HL-60 (cell line): ENCODE measurements around the gene BRD4.

Experiments used
- DNase-seq, 2 experiments: peaks; one replicate each; pipeline ENCODE4 v3.0.0-alpha.2; 2010 to 2020; ENCODE audit warnings: low read depth in 1 of 2, low spot score in 1 of 2
- H3K27ac ChIP-seq: fragments of 250-450 bp; sonication (Bioruptor Pico); replicated peaks from 2 replicates; pipeline ENCODE4 v1.5.1; 2020; ENCODE audit warnings: mild to moderate bottlenecking, moderate library complexity
- H3K27me3 ChIP-seq: fragments of 250-450 bp; sonication (Bioruptor Pico); 2 replicates; pipeline ENCODE4 v1.5.1; 2021; ENCODE audit warnings: mild to moderate bottlenecking, moderate library complexity; ENCODE audit not compliant: insufficient read depth, poor library complexity, severe bottlenecking
- H3K4me3 ChIP-seq: replicated peaks from 2 replicates; pipeline ENCODE4 v1.5.1; 2011; ENCODE audit warnings: mild to moderate bottlenecking, control low read depth, low read length; ENCODE audit not compliant: insufficient read depth
- GABPA ChIP-seq: IDR thresholded peaks from 2 replicates; pipeline ENCODE4 v1.6.1; 2012; ENCODE audit warnings: low read depth
- POLR2AphosphoS5 ChIP-seq: IDR thresholded peaks from 2 replicates; pipeline ENCODE4 v1.6.1; 2012; ENCODE audit warnings: low read depth
- SPI1 ChIP-seq: IDR thresholded peaks from 2 replicates; pipeline ENCODE4 v1.6.1; 2012; ENCODE audit warnings: low read depth, mild to moderate bottlenecking, borderline replicate concordance
- TF ChIP-seq, protein P1 (sequence below): IDR thresholded peaks from 2 replicates; pipeline ENCODE4 v1.6.1; 2012; ENCODE audit warnings: low read depth; ENCODE audit not compliant: insufficient replicate concordance
- TF ChIP-seq, protein P2 (sequence below): IDR thresholded peaks from one replicate; pipeline ENCODE4 v1.5.1; 2011; ENCODE audit warnings: low read length, control low read depth, inconsistent platforms; ENCODE audit not compliant: insufficient read depth

Gene BRD4

DNA sequence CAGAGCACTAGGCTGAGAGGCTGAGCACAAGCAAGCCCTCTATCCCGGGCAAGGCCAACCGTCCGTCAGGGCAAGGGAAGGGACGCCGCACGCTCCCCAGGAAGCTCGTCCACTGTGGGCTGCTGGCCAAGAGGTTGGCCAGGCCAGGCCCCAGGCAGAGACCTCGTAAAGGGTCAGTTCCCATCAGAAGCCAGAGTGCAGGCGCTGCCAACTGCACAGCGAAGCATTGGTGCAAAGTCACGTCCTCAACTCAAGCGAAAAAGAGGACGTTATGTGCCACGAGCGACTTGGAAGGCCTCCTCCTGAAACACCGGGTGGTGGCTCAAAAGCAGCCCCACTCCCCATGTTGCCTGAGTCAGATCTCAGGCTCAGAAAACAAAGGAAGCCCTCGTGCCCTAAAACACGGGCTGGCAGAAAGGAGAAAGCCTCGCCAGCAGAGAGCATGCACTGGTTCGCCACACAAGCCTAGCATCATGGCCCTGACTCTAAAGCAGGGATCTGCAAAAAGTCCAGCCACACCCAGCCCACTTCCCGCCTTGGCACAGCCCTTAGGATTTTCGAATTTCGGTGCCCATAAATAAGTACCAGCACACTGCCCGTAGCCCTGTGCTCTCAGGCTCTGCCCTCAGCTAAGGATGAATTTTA is 42.6 kb upstream of the BRD4 start:
- Histone ChIP-seq H3K27ac (no peak overlapping the region), H3K27me3 (no peaks in the 10 kb centered on the region), H3K4me3 (no peak overlapping the region)
- TF ChIP-seq SPI1, result no peak
- TF ChIP-seq GABPA, result no peak
- TF ChIP-seq, protein P1, sequence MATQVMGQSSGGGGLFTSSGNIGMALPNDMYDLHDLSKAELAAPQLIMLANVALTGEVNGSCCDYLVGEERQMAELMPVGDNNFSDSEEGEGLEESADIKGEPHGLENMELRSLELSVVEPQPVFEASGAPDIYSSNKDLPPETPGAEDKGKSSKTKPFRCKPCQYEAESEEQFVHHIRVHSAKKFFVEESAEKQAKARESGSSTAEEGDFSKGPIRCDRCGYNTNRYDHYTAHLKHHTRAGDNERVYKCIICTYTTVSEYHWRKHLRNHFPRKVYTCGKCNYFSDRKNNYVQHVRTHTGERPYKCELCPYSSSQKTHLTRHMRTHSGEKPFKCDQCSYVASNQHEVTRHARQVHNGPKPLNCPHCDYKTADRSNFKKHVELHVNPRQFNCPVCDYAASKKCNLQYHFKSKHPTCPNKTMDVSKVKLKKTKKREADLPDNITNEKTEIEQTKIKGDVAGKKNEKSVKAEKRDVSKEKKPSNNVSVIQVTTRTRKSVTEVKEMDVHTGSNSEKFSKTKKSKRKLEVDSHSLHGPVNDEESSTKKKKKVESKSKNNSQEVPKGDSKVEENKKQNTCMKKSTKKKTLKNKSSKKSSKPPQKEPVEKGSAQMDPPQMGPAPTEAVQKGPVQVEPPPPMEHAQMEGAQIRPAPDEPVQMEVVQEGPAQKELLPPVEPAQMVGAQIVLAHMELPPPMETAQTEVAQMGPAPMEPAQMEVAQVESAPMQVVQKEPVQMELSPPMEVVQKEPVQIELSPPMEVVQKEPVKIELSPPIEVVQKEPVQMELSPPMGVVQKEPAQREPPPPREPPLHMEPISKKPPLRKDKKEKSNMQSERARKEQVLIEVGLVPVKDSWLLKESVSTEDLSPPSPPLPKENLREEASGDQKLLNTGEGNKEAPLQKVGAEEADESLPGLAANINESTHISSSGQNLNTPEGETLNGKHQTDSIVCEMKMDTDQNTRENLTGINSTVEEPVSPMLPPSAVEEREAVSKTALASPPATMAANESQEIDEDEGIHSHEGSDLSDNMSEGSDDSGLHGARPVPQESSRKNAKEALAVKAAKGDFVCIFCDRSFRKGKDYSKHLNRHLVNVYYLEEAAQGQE, result no peak
- TF ChIP-seq, protein P2, sequence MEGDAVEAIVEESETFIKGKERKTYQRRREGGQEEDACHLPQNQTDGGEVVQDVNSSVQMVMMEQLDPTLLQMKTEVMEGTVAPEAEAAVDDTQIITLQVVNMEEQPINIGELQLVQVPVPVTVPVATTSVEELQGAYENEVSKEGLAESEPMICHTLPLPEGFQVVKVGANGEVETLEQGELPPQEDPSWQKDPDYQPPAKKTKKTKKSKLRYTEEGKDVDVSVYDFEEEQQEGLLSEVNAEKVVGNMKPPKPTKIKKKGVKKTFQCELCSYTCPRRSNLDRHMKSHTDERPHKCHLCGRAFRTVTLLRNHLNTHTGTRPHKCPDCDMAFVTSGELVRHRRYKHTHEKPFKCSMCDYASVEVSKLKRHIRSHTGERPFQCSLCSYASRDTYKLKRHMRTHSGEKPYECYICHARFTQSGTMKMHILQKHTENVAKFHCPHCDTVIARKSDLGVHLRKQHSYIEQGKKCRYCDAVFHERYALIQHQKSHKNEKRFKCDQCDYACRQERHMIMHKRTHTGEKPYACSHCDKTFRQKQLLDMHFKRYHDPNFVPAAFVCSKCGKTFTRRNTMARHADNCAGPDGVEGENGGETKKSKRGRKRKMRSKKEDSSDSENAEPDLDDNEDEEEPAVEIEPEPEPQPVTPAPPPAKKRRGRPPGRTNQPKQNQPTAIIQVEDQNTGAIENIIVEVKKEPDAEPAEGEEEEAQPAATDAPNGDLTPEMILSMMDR, result no peak
- TF ChIP-seq POLR2AphosphoS5, result no peak
- DNase-seq, result no peak

DNA sequence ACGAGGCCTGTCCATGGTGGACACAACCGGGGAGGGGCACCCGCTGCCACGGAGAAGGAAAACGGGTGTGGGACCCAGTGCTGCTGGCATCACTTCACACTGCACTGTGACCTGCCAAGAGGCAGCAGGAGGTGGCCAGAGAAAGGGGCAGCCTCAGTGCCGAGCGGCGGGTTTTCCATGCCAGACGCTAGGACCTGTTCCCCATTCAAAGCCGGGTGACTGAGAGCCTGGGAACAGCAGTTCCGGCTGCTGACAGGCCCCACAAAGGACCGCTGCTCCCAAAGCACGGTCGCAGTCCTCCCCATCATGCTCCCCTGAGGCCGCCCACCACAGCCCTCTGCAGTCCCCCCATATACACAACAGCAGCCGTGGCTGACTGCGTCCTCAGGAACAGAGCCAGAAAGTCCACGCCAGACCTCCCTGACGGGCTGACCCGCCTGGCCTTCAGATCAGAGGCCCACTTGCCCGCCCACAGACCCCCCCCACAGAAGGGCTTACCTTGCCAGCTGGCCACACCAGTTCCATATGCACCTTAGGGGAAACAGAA is 41.8 kb upstream of the BRD4 start:
- H3K4me3 ChIP-seq, result no peak overlapping the region
- no peaks in the 10 kb centered on the region for H3K27me3 ChIP-seq
- DNase-seq, result no peak
- no peak overlapping the region for H3K27ac ChIP-seq
- TF ChIP-seq GABPA (no peak), SPI1 (no peak), POLR2AphosphoS5 (no peak)
- TF ChIP-seq, protein P2, result no peak
- TF ChIP-seq, protein P1, result no peak

DNA sequence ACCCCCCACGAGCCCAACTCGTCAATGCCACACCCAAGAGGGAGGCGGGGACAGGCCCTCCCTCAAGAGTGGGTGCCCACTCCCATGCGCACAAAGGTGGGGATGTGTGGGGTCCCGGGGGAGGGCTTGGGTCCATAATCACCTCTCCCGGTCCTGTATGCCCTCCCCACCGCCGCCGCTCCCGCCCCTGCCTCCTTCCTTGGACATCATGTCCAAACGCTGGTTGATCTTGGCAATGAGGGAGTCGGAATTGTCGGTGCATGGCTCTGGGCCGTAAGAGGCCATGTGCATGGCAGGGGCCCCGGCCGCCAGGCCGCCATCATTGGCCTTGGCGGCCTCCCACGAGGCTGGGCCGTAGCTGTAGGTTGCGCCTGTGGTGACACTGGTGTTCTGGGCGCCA is 41.3 kb upstream of the BRD4 start:
- no peak overlapping the region for H3K27ac ChIP-seq
- no peaks in the 10 kb centered on the region for H3K27me3 ChIP-seq
- DNase-seq, result no peak
- TF ChIP-seq, protein P2, result no peak
- no peak for TF ChIP-seq GABPA
- TF ChIP-seq, protein P1, result no peak
- H3K4me3 ChIP-seq, result no peak overlapping the region
